Trophoblast cell (in vitro differentiated cells and primary cell): Measurements from ENCODE around the gene CPLX1.

Experiments used
- DNase-seq, 2 donors: peaks; one replicate each; pipeline ENCODE4 v3.0.0-alpha.2; 2016
- H2AFZ ChIP-seq: 2 replicates; pipeline ENCODE4 v1.6.1; 2013; ENCODE audit warnings: low read length, moderate library complexity, mild to moderate bottlenecking; ENCODE audit not compliant: insufficient read depth, poor library complexity
- H2AK5ac ChIP-seq: 2 replicates; pipeline ENCODE4 v1.6.1; 2013; ENCODE audit warnings: mild to moderate bottlenecking, low read length
- H2BK120ac ChIP-seq: 2 replicates; pipeline ENCODE4 v1.6.1; 2013; ENCODE audit warnings: low read length, mild to moderate bottlenecking, moderate library complexity; ENCODE audit not compliant: insufficient read depth, poor library complexity
- H2BK12ac ChIP-seq: 2 replicates; pipeline ENCODE4 v1.6.1; 2013; ENCODE audit warnings: mild to moderate bottlenecking, low read length, moderate library complexity
- H2BK5ac ChIP-seq: 2 replicates; pipeline ENCODE4 v1.6.1; 2013; ENCODE audit warnings: low read length, low read depth, moderate library complexity, mild to moderate bottlenecking; ENCODE audit not compliant: poor library complexity
- H3K14ac ChIP-seq: 2 replicates; pipeline ENCODE4 v1.6.1; 2013; ENCODE audit warnings: mild to moderate bottlenecking, low read length
- H3K18ac ChIP-seq: 2 replicates; pipeline ENCODE4 v1.6.1; 2013; ENCODE audit warnings: mild to moderate bottlenecking, low read length
- H3K23ac ChIP-seq: 2 replicates; pipeline ENCODE4 v1.6.1; 2013; ENCODE audit warnings: low read length
- H3K27ac ChIP-seq: 2 replicates; pipeline ENCODE4 v1.5.1; 2013; ENCODE audit warnings: low read depth, mild to moderate bottlenecking, inconsistent platforms, low read length, moderate library complexity
- H3K27me3 ChIP-seq: 2 replicates; pipeline ENCODE4 v1.6.1; 2013; ENCODE audit warnings: inconsistent platforms, mild to moderate bottlenecking, low read length, moderate library complexity; ENCODE audit not compliant: insufficient read depth
- H3K36me3 ChIP-seq, 2 experiments: 1 replicate in 1 of 2; 2 replicates in 1 of 2; pipeline ENCODE4 v1.6.1; 2013; ENCODE audit warnings: low read length in 2 of 2, mild to moderate bottlenecking in 2 of 2, moderate library complexity in 1 of 2; ENCODE audit not compliant: insufficient read depth in 2 of 2, control insufficient read depth in 1 of 2
- H3K4ac ChIP-seq: 2 replicates; pipeline ENCODE4 v1.6.1; 2013; ENCODE audit warnings: low read depth, mild to moderate bottlenecking, low read length, moderate library complexity
- H3K4me1 ChIP-seq, 2 experiments: 1 replicate in 1 of 2; 2 replicates in 1 of 2; pipeline ENCODE4 v1.6.1; 2013; ENCODE audit warnings: low read length in 2 of 2, mild to moderate bottlenecking in 2 of 2, moderate library complexity in 1 of 2; ENCODE audit not compliant: insufficient read depth in 2 of 2, control insufficient read depth in 1 of 2
- H3K4me2 ChIP-seq: 2 replicates; pipeline ENCODE4 v1.6.1; 2013; ENCODE audit warnings: inconsistent platforms, mild to moderate bottlenecking, low read length, moderate library complexity
- H3K4me3 ChIP-seq: 2 replicates; pipeline ENCODE4 v1.5.1; 2013; ENCODE audit warnings: mild to moderate bottlenecking, low read depth, low read length, inconsistent platforms
- H3K79me1 ChIP-seq: one replicate; pipeline ENCODE4 v1.6.1; 2013; ENCODE audit warnings: low read length
- H3K79me2 ChIP-seq: 2 replicates; pipeline ENCODE4 v1.6.1; 2013; ENCODE audit warnings: low read length, mild to moderate bottlenecking; ENCODE audit not compliant: control insufficient read depth, insufficient read depth, poor library complexity
- H3K9ac ChIP-seq: 2 replicates; pipeline ENCODE4 v1.6.1; 2013; ENCODE audit warnings: mild to moderate bottlenecking, low read length
- H3K9me3 ChIP-seq: 2 replicates; pipeline ENCODE4 v1.6.1; 2013; ENCODE audit warnings: low read depth, mild to moderate bottlenecking, control low read depth, inconsistent platforms, low read length; ENCODE audit not compliant: insufficient read depth
- H4K12ac ChIP-seq: 2 replicates; pipeline ENCODE4 v1.6.1; 2013; ENCODE audit warnings: low read depth, mild to moderate bottlenecking, low read length, moderate library complexity
- H4K8ac ChIP-seq: 2 replicates; pipeline ENCODE4 v1.6.1; 2013; ENCODE audit warnings: low read depth, mild to moderate bottlenecking, low read length, moderate library complexity
- H4K91ac ChIP-seq: one replicate; pipeline ENCODE4 v1.6.1; 2013; ENCODE audit warnings: low read depth, mild to moderate bottlenecking, low read length, moderate library complexity
- WGBS: extraction: QIAGEN DNeasy Blood & Tissue Kit; methylation state at CpG from one replicate; pipeline ENCODE4 v1.1.7; 2013; ENCODE audit warnings: missing lambda C conversion rate; ENCODE audit not compliant: insufficient read length, insufficient coverage; ENCODE audit errors: extremely low coverage; 5-methylcytosine and 5-hydroxymethylcytosine counted together

Gene CPLX1

GRCh38 chr4:790466-790820 is 35.5 kb downstream of the CPLX1 start:
- Histone ChIP-seq H3K23ac (no peak overlapping the region), H3K27me3 (peaks cover 39% of the 10 kb centered on the region), H3K4me3 (no peak overlapping the region), H3K9ac (no peak overlapping the region), H3K4me2 (no peak overlapping the region), H3K36me3 (no peaks in the 10 kb centered on the region), H3K14ac (no peak overlapping the region), H3K4ac (no peak overlapping the region), H3K79me1 (no peaks in the 10 kb centered on the region), H4K8ac (no peak overlapping the region), H2BK120ac (no peak overlapping the region), H2BK5ac (no peak overlapping the region), H3K79me2 (no peaks in the 10 kb centered on the region), H2AK5ac (no peak overlapping the region), H2BK12ac (no peak overlapping the region), H3K9me3 (no peaks in the 10 kb centered on the region), H3K27ac (no peak overlapping the region), H3K18ac (no peak overlapping the region), H3K4me1 (peaks cover 3 to 6% of the 10 kb centered on the region in 2 experiments), H2AFZ (no peak overlapping the region), H4K91ac (no peak overlapping the region), H4K12ac (no peak overlapping the region)
- WGBS: no CpG with 5 or more reads among the region's 8 CpGs
- DNase-seq: no peak

DNA sequence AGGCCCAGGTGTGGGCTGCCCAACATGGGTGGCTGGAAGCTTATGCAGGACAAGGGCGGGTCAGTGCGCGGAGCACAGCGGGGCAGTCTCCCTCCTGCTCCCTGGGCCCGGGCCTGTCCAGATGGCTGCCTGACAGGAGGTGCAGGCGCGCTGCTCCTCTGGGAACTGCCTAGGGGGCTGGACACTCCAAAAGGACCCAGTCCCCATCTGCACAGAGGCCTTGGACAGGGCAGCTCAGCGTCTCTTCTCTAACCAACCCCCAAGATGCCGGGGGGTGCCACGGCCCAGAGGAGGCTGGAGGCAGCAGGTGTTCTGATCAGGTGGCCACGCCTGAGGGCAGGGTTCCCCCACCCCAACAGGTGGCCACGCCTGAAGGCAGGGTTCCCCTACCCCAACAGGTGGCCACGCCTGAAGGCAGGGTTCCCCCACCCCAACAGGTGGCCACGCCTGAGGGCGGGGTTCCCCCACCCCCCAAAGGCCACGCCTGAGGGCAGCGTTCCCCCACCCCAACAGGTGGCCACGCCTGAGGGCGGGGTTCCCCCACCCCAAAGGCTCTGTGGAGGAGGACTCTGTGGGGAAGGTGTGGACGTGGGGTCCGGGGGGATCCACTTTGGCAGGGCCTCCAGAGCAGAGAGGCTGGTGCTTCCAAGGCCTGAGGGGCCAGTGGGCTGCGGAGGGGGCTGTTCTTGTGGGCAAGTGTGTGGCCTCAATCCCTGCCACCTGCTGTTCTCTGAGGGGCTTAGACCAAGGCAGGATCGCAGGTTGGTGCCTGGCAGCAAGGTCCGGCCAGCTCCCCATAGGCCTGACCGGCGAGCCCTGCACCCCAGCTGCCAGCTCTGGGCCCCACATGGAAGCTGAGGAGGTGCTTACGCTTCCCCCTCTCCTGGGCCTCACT is 36.1 kb downstream of the CPLX1 start:
- WGBS: no CpG with 5 or more reads among the region's 27 CpGs

GRCh38 chr4:788636-789297 is 37.2 kb downstream of the CPLX1 start:
- H3K4ac ChIP-seq: no peak overlapping the region
- peaks cover 2% of the 10 kb centered on the region for H3K9me3 ChIP-seq
- H3K14ac ChIP-seq: no peak overlapping the region
- no peak overlapping the region for H2AFZ ChIP-seq
- H3K4me2 ChIP-seq: no peak overlapping the region
- no peak overlapping the region for H3K27ac ChIP-seq
- no peak overlapping the region for H2BK12ac ChIP-seq
- H3K18ac ChIP-seq: no peak overlapping the region
- H4K12ac ChIP-seq: no peak overlapping the region
- WGBS: no CpG with 5 or more reads among the region's 18 CpGs
- H3K27me3 ChIP-seq: peaks cover 32% of the 10 kb centered on the region
- no peak overlapping the region for H3K9ac ChIP-seq
- peaks cover 7 to 9% of the 10 kb centered on the region in 2 experiments for H3K4me1 ChIP-seq
- H2AK5ac ChIP-seq: no peak overlapping the region
- no peak overlapping the region for H3K23ac ChIP-seq
- DNase-seq: no peak
- H4K8ac ChIP-seq: no peak overlapping the region
- H2BK120ac ChIP-seq: no peak overlapping the region
- H3K79me2 ChIP-seq: no peaks in the 10 kb centered on the region
- no peak overlapping the region for H4K91ac ChIP-seq
- H3K36me3 ChIP-seq: no peaks in the 10 kb centered on the region
- H2BK5ac ChIP-seq: no peak overlapping the region
- no peaks in the 10 kb centered on the region for H3K79me1 ChIP-seq
- H3K4me3 ChIP-seq: no peak overlapping the region

More for the DNA sequence above, 36.1 kb downstream of the CPLX1 start:
- Histone ChIP-seq H3K9me3 (no peaks in the 10 kb centered on the region), H3K79me1 (no peaks in the 10 kb centered on the region), H3K18ac (no peak overlapping the region), H3K23ac (no peak overlapping the region), H2AFZ (no peak overlapping the region), H3K36me3 (no peaks in the 10 kb centered on the region), H4K91ac (no peak overlapping the region), H3K14ac (no peak overlapping the region), H3K4me1 (peaks cover 7 to 9% of the 10 kb centered on the region in 2 experiments), H3K79me2 (no peaks in the 10 kb centered on the region), H3K27me3 (peaks cover 39% of the 10 kb centered on the region), H2BK12ac (no peak overlapping the region), H3K4ac (no peak overlapping the region), H3K27ac (no peak overlapping the region), H2BK5ac (no peak overlapping the region), H3K4me2 (no peak overlapping the region), H3K4me3 (no peak overlapping the region), H4K8ac (no peak overlapping the region), H2BK120ac (no peak overlapping the region), H4K12ac (no peak overlapping the region), H3K9ac (no peak overlapping the region), H2AK5ac (no peak overlapping the region)
- no peak for DNase-seq

DNA sequence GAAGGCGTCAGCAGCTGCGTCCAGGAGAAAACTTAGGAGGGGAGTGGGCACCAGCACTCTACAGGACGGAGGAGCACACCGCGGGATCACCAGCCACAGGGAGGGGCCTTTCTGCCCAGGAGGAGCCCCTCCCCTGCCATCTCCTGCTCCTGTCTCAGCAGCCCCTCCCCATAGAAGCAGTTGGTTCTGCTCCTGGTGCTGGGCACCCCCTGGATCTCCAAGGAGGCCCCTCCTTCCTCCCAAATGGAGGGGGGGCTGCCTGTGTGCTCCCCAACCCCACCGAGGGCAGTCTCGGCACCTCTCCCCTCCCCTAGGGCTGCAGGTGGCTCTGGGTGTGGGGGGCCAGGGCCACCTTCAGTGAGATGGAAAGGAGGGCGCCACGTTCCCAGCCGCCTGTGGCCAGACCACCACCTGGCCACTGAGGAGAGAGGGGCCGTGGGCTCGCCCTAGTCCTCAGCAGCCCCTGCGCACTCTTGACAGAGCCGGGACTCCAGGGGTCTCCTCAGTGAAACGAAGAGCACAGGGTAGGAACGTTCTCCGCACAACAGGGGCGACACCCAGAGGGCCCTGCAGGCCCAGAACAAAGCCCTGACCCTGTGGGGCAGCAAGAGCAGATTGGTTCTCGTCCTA is 37.8 kb downstream of the CPLX1 start:
- Histone ChIP-seq H3K9ac (no peak overlapping the region), H3K4me3 (no peak overlapping the region), H3K4me2 (no peak overlapping the region), H3K36me3 (no peaks in the 10 kb centered on the region), H4K12ac (no peak overlapping the region), H4K8ac (no peak overlapping the region), H2BK5ac (no peak overlapping the region), H2BK120ac (no peak overlapping the region), H3K14ac (no peak overlapping the region), H3K4me1 (peaks cover 9 to 11% of the 10 kb centered on the region in 2 experiments), H4K91ac (no peak overlapping the region), H3K79me1 (peaks cover 2% of the 10 kb centered on the region), H3K27ac (no peak overlapping the region), H3K79me2 (peaks cover 1% of the 10 kb centered on the region), H2BK12ac (no peak overlapping the region), H2AK5ac (no peak overlapping the region), H3K18ac (no peak overlapping the region), H2AFZ (no peak overlapping the region), H3K9me3 (peaks cover 2% of the 10 kb centered on the region), H3K4ac (no peak overlapping the region), H3K23ac (no peak overlapping the region), H3K27me3 (peaks cover 29% of the 10 kb centered on the region)
- WGBS: no CpG with 5 or more reads among the region's 19 CpGs
- DNase-seq: no peak
